ENCODE measurements around the gene UBE2S.
"Not testable (repeated sequence)": the region's sequence is repeated elsewhere in the genome, so short reads cannot be mapped to it uniquely, and the experiment has no call there.

UBE2S gene

GRCh38 chr19:55440411-55441105 lies 33.0 kb upstream of the UBE2S start:
- DNase-seq (ENCODE audit: low read depth, low spot score): no peak

- DNase-seq (ENCODE audit: low read depth, low spot score): no peak
These were observed 31.5 kb upstream of the UBE2S start for GRCh38 chr19:55439052-55439451.

- no peak for DNase-seq (ENCODE audit: low read depth, low spot score)
These were observed 29.8 kb upstream of the UBE2S start for GRCh38 chr19:55437410-55437809.

DNA sequence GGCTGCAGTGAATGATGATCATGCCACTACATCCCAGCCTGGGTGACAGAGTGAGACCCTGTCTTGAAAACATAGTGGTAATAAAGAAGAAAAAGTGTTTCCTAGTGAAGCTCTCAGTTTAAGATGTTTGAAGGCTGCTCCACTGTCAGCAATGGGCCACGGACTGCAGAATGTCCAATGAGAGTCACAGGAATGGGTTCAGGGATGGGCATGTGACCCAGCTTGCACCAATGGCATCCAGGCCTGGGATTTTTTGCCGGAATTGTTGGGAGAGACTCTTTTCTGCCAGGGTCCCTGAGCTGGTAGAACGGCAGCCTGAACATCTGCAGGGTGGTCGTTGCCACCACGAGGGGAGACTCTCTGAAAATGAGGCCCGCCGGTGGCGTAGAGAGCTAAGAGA lies 29.3 kb upstream of the UBE2S start:
- no peak for DNase-seq (ENCODE audit: low read depth, low spot score)

DNA sequence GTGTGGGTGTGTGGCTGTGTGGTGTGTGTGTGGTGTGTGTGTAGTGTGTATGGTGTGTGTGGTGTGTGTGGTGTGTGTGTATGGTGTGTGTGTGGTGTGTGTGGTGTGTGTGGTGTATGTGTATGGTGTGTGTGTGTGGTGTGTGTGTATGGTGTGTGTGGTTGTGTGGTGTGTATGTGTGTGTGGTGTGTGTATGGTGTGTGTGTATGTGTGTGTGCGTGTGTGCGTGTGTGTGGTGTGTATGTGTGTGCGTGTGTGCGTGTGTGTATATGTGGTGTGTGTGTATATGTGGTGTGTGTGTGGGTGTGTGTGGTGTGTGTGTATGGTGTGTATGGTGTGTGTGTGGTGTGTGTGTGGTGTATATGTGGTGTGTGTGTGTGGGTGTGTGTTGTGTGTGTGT lies 27.4 kb upstream of the UBE2S start:
- DNase-seq (ENCODE audit: low read depth, low spot score): no peak

GRCh38 chr19:55434356-55434919 lies 26.9 kb upstream of the UBE2S start:
- DNase-seq (ENCODE audit: low read depth, low spot score): no peak

DNA sequence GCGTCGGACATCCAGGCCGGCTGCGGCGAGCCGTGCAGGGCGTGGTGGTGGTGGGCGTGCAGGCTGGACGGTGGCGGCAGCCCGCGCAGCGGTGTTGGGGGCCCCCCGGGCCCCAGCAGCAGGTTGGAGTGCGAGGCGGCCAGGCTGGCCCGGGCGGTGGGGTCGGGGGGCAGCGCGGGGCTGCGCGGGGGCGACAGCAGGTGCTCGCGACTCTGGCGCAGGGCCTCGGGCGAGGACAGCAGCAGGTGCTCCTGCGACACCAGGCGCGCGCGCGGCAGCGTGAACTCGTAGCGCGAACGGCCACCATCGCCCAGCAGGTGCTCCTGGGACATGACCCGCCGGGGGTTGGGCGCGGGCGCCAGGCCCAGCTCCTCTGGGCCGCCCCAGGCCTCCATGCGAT lies 25.7 kb upstream of the UBE2S start:
- DNase-seq (ENCODE audit: low read depth, low spot score): no peak

DNA sequence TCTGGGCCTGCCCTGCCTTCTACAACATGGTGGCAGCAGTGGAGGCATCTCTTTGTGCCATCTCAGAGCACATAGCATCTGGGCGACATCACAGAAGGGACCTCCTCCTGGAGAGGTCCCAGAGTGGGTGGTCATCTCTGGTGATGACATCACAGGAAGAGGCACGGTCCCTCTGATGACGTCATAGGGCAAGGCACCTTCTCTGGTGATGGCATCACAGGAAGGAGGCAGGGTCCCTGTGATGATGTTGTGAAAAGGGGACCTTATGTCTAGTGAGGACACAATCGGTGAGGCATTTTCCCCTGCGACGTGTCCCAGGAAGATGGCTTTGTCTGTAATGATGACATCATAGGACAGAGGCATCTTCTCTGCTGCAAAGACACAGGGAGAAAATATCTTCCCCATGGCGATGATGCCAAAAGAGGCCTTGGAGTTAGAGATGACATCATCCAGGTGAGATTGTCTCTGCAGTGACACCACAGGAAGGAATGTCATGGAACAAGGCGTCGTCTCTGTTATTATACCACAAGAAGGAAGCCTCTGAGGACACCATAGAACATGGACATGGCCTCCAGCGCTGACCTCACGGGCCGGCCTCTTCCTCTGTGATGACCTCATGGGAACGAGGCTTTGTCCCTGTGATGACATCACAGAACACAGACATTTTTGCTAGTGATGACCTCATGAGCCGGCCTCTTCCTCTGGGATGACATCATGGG lies 24.8 kb upstream of the UBE2S start:
- no peak for DNase-seq (ENCODE audit: low read depth, low spot score)

GRCh38 chr19:55431183-55431582 lies 23.6 kb upstream of the UBE2S start:
- no peak for DNase-seq (ENCODE audit: low read depth, low spot score)

- DNase-seq (ENCODE audit: low read depth, low spot score): no peak
These were observed 18.5 kb upstream of the UBE2S start for GRCh38 chr19:55426042-55426441.

DNA sequence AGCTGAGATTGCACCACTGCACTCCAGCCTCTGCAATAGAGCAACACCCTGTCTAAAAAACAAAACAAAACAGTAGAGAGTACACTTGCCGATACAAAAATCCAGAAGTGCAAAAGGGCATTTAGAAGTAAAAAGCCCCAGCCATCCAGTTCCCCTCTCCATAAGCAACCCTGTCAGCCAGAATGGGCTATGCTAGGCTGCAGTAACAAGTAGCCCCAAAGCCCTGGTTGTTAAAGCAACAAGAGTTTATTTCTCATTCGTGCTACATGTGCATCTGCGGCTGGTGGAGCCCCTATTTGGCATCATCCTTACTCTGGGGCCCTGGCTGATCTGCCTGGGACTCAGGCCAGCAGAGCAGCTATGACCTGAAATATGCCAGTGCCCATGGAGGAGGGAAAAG lies 16.9 kb upstream of the UBE2S start:
- DNase-seq (ENCODE audit: low read depth, low spot score): no peak

DNA sequence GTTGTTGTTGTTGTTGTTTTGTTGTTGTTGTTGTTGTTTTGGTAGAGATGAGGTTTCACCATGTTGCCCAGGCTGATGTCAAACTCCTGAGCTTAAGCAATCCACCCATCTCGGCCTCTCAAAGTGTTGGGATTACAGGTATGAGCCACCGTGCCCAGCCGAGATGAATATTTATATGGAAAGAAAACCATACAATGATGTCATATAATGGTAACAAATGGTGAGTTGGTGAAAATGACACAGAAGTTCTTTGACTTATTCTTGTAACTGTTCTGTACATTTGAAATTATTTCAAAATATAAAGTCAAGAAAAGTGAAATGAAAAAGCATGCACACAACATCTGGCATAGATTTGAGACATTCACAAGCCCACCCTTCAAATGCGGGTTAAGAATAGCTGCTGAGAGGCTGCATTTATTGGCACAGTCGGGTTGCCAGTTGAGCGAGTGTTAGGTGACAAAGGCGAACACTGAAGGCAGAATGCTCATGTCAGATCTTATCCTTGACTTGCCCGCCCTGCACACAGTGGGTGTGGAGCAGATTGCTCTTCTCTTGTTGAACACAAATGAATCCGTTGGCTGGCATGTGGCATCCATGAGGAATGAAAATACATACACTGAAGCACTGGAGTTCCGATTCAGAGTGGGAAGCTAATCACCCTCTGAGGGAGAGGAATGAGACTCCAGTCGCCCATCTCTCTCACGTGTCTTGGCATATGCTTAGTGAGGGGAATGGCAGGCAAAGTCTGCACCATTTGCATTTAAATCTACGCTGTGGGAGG lies 15.8 kb upstream of the UBE2S start:
- no peak for DNase-seq (ENCODE audit: low read depth, low spot score)

- not testable (repeated sequence) for DNase-seq (ENCODE audit: low read depth, low spot score)
These were observed 13.7 kb upstream of the UBE2S start for GRCh38 chr19:55421281-55421680.

DNA sequence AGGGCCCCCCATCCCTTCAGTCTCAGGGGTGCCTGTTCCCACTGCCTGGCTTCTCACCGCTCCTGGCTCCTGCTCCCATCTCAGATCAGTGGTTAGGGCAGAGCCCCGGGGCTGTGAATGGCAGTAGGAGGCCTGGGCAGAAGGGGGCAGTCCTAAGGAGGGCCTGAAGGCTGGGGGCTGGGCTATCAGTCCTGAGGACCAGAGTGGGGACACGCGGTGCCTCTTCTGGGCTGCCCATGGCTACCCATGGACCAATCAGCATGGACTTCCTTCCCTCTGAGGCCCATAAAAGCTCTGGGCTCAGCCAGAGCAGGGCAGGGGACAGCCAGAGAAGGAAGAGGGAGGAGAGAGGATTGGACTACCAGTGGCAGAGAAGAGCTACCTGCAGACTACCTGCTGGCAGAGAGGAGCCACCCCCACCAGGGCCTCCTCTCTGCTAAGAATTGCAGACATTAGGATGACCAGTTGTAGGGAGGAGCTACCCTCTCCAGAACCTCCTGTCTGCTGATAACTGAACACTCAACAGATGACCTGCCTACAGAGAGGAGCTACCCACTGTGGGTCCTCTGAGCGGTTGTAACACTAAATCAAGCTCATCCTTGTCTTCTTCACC lies 12.1 kb upstream of the UBE2S start:
- no peak for DNase-seq (ENCODE audit: low read depth, low spot score)

DNA sequence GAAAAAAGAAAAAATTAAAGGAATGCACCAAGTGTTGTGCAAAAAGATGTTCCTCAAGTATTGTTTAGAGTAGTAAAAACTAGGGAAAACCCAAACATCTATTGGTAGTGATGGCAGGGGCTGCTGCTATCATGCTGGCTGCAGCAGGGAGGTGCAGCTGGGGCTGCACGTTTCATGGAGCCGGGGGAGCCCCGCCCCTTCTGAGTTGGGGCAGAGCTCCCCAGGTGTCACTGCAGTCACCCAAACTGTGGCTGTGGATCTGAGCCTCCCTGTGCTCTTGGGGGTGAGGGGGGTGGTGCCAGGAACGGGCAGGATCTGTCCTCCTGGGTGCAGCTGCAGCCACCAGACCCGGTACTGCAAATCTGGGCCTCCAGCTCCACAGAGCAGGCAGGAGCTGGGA lies 11.5 kb upstream of the UBE2S start:
- no peak for DNase-seq (ENCODE audit: low read depth, low spot score)

GRCh38 chr19:55418185-55418584 lies 10.6 kb upstream of the UBE2S start:
- DNase-seq (ENCODE audit: low read depth, low spot score): peak; percentile 31

- no peak for DNase-seq (ENCODE audit: low read depth, low spot score)
These were observed 2.6 kb upstream of the UBE2S start for GRCh38 chr19:55410168-55410567.

DNA sequence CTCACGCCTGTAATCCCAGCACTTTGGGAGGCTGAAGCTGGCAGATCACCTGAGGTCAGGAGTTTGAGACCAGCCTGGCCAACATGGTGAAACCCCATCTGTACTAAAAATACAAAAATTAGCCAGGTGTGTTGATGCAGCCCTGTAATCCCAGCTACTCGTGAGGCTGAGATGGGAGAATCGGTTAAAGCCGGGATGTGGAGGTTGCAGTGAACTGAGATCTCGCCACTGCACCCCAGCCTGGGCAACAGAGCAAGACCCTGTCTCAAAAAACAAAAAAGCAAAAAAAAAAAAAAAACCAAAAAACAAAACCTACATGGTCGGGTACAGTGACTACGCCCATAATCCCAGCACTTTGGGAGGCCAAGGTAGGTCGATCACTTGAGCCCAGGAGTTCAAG lies 1.6 kb upstream of the UBE2S start:
- not testable (repeated sequence) for DNase-seq (ENCODE audit: low read depth, low spot score)

GRCh38 chr19:55408533-55408872 lies 915 bp upstream of the UBE2S start:
- DNase-seq (ENCODE audit: low read depth, low spot score): no peak

DNA sequence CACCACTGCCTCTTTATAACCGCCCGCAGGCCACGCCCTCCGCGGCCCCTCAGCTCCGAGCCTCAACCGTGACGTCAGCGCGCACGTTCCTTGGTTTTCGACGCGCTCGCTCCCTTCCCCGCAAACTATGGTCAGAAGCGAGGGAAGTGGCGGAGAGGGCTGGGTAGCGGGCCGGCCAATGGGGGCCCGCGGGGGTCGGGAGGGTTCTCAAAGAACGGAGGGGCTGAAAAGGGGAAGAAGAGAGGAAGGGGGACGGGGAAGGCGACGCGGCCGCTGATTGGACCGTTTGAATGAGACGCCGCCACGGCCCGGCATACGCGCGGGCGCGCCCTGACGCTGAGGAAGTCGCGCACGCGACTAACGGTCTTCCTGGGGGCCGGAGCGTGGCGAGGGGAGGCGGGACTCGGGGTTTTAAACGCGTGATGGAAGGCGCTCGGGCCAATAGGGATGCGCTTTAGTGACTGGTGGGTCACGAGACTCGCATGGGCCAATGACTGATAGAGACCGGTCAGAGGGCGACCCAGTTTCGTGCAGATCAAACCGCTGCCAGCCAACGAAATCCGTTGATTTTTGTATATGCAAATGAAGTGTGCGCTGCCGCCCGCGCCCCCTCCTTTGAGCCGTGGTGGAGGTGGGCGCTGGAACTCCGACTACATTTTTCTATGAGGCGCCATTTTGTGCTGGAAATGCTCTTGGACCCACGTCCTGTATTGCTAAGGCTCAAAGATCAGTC lies 378 bp upstream of the UBE2S start:
- peak; percentile 99 for DNase-seq (ENCODE audit: low read depth, low spot score)

GRCh38 chr19:55406826-55407549 lies 600 bp downstream of the UBE2S start:
- DNase-seq (ENCODE audit: low read depth, low spot score): no peak

Data from brain pericyte (primary cell).